Left hindlimb (tissue), 1 donor: Measurements from ENCODE around the gene OSBPL10.
"Not testable (repeated sequence)": the region's sequence is repeated elsewhere in the genome, so short reads cannot be mapped to it uniquely, and the experiment has no call there.

Experiments used
- DNase-seq: peaks from one replicate; pipeline ENCODE4 v3.0.0-alpha.2; 2018

OSBPL10 gene

GRCh38 chr3:31693346-31693745 is 287.7 kb downstream of the OSBPL10 start:
- DNase-seq: no peak

DNA sequence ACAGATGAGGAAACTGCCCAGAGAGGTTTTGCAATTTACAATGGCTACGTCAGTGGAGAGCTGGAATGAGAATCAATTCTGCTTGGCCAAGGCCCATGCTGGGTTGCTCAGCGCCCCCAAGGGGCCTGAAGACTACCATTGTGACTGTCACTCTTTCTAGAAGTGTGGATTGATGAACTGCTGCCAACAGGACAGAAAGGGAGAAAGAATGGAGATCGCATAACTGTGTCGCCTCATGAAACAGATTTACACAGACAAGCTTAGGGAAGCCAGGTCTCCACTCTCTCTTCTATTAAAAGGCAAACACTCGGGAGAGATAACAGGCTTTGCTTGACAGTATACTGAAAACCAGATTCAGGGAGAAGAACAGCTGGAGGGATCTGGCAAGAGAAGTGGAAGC is 288.3 kb downstream of the OSBPL10 start:
- DNase-seq: no peak

DNA sequence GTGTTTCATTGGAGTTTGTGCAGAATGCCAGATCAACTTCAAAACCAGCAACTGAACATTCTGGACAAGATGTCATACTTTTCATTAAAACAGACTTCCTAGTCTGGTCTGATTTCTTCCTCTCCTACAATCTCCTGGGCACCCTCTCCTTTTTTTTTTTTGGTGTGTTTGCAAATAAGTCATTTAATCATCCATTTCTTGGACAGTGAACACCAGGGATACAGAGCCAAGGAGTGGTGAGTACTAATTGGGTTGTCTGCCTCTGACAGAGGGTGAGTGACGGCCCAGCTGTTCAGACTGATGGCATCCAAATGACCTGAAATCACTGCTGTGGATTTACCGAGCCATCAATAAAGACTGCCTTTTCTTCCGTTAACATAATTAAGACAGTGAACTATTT is 290.3 kb downstream of the OSBPL10 start:
- no peak for DNase-seq

DNA sequence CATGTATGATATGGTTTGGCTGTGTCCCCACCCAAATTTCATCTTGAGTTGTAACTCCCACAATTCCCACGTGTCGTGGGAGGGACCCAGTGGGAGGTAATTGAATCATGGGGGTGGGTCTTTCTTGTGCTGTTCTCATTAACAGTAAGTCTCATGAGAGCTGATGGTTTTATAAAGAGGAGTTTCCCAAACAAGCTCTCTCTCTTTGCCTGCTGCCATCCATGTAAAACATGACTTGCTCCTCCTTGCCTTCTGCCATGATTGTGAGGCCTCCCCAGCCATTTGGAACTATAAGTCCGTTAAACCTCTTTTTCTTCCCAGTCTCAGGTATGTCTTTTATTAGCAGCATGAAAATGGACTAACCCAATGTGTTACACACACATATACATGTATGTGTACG is 291.5 kb downstream of the OSBPL10 start:
- DNase-seq: not testable (repeated sequence)

- no peak for DNase-seq
Measured at GRCh38 chr3:31688984-31689383, 292.1 kb downstream of the OSBPL10 start.

GRCh38 chr3:31687020-31687802 is 293.9 kb downstream of the OSBPL10 start:
- no peak for DNase-seq

DNA sequence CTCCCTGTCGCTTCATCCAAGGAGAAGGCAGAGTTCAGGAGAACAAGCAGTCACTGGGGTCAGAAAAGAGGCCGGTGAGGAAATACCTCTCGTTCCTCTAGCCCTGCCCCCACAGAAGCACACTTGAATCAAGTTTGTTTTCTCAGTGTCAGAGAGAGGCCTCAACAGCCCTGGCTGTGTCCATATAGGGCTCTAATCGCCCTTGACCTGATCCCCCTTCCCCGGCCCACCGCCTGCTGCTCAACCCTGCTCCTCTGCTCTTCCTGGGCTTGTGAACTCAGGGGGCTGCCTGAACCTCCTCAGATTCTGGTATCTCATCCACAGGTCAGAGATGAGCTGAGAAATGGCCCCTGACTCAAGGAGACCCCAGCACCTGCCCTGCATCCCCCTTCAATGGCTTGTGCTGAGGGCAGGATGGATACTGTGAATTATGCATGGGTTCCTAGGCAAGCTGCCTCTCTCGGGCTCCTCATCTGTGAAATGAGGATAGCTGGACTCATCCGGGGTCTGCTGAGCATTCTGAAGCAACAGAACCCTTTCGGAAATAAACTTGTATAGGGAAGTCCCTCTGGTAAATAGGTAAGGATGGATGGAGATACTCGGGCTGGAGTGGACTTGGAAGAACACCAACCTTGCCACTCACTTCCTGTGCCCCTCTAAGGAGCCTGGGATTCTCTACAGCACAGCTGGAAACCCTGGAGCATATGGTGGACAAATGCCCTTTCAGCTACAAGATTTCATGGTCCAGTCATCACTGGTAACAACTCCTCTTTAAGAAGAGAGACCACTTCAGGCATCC is 300.8 kb downstream of the OSBPL10 start:
- no peak for DNase-seq

GRCh38 chr3:31676556-31676955 is 304.5 kb downstream of the OSBPL10 start:
- no peak for DNase-seq

GRCh38 chr3:31673950-31674349 is 307.1 kb downstream of the OSBPL10 start:
- no peak for DNase-seq

GRCh38 chr3:31671976-31672375 is 309.1 kb downstream of the OSBPL10 start:
- DNase-seq: no peak

DNA sequence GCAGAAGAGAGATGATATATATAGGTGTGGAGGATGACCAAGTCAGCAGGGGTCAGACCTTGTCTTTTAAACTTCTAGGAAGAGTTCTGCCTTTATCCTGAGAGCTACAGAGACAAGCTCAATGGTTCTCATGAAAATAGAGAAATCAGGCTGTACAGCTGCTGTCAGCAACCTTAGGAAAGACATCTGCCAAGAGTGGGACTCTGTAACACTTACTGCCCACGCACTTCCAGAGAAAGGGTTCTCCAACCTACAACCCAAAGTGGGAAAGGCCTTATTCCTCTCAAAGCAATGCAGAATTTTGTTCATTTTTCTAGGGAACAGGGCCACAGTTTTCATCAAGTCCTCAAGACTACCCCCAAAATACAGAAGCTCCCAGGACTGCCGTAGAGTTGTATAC is 309.6 kb downstream of the OSBPL10 start:
- DNase-seq: no peak

DNA sequence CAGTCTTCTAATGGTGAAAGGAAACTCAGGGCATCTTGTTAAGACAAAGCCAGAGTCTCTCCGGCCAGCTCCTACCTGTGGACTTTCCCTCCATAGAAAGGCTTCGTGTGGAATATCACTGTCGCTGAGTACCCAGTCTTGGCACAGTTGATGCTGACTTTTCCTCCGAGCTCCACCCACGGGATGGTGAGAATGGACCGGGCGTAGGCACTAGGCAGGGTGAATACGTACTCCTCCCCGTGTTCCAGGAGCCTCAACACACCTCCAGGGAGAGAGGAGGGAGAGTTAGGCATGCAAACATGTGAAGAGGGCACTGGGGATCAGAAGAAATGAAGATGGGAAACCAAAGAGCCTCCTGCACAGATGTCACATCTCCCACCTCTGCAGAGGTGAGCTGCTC is 310.3 kb downstream of the OSBPL10 start:
- DNase-seq: no peak

DNA sequence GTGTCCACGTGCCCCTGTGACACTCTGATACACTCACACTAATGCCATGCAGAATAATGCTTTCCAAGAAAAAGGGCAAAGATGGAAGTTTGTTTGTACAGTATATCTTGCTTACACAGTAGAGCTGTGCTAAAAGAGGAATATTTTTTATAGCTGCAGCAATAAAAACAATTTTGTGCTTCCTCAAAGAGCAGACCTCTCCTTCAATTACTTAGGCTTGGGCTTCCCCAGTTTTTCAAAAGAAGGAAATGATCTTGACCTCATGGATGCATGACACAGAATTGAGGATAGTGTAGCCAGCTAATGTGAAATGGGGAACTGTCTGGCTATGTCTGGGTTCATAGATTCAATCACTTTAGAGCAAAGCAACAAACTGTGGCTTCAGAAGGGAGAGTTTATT is 310.9 kb downstream of the OSBPL10 start:
- DNase-seq: no peak

DNA sequence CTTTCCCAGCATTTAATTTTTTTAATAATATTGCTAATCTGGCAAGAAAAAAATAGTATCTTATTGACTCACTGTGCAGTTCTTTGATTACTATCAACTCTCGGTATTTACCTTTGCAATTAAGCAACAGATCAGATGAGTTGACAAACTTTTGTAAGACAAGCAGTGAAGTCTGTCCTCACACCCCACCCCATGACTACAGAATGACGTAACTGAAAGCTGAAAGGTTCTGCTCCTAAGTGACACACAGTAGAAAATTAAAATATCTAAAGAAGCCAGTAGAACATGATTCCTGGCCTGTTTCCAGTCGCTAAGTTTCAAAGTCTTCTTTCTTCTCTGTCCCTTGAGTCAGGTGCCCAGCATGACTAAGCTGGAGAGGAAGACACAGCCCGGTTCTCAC is 312.8 kb downstream of the OSBPL10 start:
- no peak for DNase-seq

DNA sequence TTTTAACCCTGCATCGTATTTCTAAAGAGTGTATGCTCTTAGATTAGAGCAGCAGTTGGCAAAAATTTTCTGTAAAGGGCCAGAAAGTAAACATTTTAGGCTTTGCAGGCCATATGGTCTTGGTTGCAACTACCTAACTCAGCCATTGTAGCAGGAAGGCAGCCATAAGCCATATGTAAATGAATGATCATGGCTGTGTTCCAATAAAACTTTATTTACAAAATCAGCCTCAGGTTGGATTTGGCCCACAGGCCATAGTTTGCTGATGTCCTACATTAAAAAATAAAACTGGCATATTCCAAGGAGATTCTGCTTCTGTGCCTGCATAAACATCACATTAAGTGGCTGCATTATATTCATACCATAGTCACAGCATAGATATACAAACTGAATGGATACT is 313.5 kb downstream of the OSBPL10 start:
- no peak for DNase-seq

DNA sequence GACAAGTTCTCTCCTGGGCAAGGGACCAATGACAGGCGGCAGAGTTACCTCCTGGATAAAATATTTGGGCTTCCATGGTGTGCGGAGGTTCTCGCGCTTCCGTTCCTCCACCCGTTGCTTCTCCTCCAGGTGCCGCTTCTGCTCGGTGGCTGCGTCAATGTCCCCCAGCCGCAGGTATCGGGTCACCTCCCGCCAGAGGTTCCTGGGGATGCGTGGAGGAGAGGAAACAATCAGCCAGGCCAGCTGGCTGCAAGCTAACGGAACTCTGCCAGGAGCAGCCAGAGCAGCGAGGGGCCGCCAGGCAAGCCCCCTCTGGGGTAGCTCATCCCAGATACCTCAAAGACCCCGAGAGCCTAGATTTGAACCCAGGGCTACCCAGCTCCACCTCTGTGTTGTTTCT is 317.0 kb downstream of the OSBPL10 start:
- DNase-seq: no peak

- no peak for DNase-seq
Measured at GRCh38 chr3:31661993-31662670, 318.9 kb downstream of the OSBPL10 start.

DNA sequence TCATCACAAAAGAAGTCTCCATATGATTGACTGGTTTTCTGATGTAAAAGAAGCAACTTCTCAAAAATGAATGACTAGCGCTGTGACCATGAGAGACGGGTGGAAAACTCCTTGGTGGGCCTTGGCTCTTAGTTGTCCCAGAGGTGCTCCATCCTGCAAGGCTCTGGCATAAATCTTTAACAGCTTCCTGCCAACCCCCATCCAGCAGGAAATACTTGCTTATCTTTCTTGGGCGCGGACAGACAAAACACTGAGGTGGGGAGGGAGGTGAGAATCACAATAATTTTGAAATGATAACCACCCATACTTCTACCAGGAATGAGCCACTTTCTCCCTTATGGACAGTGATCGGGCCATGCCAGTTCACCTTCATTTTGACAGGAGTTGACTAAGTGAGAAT is 319.8 kb downstream of the OSBPL10 start:
- no peak for DNase-seq

- no peak for DNase-seq
Measured at GRCh38 chr3:31659246-31659645, 321.8 kb downstream of the OSBPL10 start.

GRCh38 chr3:31654998-31655397 is 326.1 kb downstream of the OSBPL10 start:
- DNase-seq: no peak

DNA sequence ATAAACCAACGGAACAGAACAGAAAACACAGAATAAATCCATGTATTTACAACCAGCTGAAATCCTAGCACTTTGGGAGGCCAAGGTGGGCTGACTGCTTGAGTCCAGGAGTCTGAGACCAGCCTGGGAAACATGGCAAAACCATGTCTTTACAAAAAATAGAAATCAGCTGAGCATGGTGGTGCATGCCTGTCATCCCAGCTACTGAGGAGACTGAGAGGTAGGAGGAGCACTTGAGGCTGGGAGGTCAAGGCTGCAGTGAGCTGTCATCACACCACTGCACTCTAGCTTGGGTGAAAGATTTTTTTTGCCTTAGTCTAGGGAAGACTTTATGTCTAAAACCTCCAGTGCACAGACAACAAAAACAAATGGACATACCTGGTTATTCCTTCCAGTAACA is 327.6 kb downstream of the OSBPL10 start:
- DNase-seq: no peak

GRCh38 chr3:31652296-31652695 is 328.8 kb downstream of the OSBPL10 start:
- no peak for DNase-seq

- DNase-seq: no peak
Measured at GRCh38 chr3:31648286-31648968, 332.6 kb downstream of the OSBPL10 start.
